ENCODE measurements around the gene TSLP. TPM values are rescaled to one million over a fixed set of nuclear protein-coding genes. Genes with fewer than 3 reads are reported as not detected.

Gene TSLP
- total and polyA plus RNA-seq, 2 of the 4 experiments (the other 2 are of a cell fraction) = 0.54 to 1.6 TPM

GRCh38 chr5:111116550-111116949 is 45.0 kb downstream of the TSLP start:
- Histone ChIP-seq H3K27me3 (ENCODE audit: control insufficient read depth, insufficient read depth, low read length) (no peaks in the 10 kb centered on the region), H3K4me3 (ENCODE audit: insufficient read depth, low read depth, low read length) (no peak overlapping the region), H3K23ac (ENCODE audit: low read depth, low read length) (no peak overlapping the region), H2AK9ac (replicated peaks; ENCODE audit: low read depth, low read length, poor library complexity) (no peak overlapping the region), H3K56ac (ENCODE audit: extremely low read depth, insufficient read depth, low read length) (no peak overlapping the region), H2BK5ac (ENCODE audit: low read depth, low read length, poor library complexity, severe bottlenecking) (no peak overlapping the region), H4K20me1 (ENCODE audit: insufficient read depth, low read length) (no peaks in the 10 kb centered on the region; the same call in 1 of the 2 replicates), H4K8ac (ENCODE audit: low read depth in 2 of 2, low read length in 2 of 2) (no peak overlapping the region), H3K18ac (ENCODE audit: low read depth, low read length) (no peak overlapping the region), H3K79me1 (ENCODE audit: low read depth in 1 of 2, low read length in 2 of 2) (peaks cover 7 to 17% of the 10 kb centered on the region in 2 experiments), H2BK15ac (ENCODE audit: low read depth, low read length) (no peak overlapping the region), H3K9me1 (ENCODE audit: insufficient read depth, low read length) (no peaks in the 10 kb centered on the region), H4K91ac (ENCODE audit: insufficient read depth, low read depth, low read length) (no peak overlapping the region), H3K9me3 (ENCODE audit: control insufficient read depth, insufficient read depth, low read length) (no peaks in the 10 kb centered on the region), H2BK20ac (ENCODE audit: low read depth, low read length) (no peak overlapping the region), H3K9ac (ENCODE audit: low read depth, low read length) (no peak overlapping the region), H3K36me3 (ENCODE audit: control insufficient read depth, insufficient read depth, low read length) (peaks cover 23% of the 10 kb centered on the region), H2BK120ac (ENCODE audit: low read depth, low read length) (no peak overlapping the region), H3K4me2 (ENCODE audit: low read depth, low read length) (no peak overlapping the region), H3K4ac (ENCODE audit: low read depth, low read length) (no peak overlapping the region), H3K27ac (ENCODE audit: insufficient read depth, low read length) (no peak overlapping the region), H3K4me1 (ENCODE audit: control insufficient read depth, insufficient read depth, low read length) (peaks cover 1% of the 10 kb centered on the region; the same call in 1 of the 2 replicates), H2AFZ (replicated peaks; ENCODE audit: low read length, poor library complexity) (no peak overlapping the region), H3K14ac (replicated peaks; ENCODE audit: low read depth, low read length) (no peak overlapping the region), H2AK5ac (ENCODE audit: low read depth, low read length) (no peak overlapping the region), H4K5ac (ENCODE audit: low read depth, low read length) (no peak overlapping the region)
- DNase-seq (peak; percentile 11), ATAC-seq (ENCODE audit: low read depth) (no peak)
- dilution Hi-C loops (cut with HindIII; ENCODE audit: low sequenced_read_pairs, unreplicated experiment) (no loop called here), intact Hi-C loops (cut with micrococcal nuclease) (no loop called here), in situ Hi-C loops (cut with MboI; ENCODE audit: low sequenced_read_pairs) (no loop called here)
- TF ChIP-seq CEBPB (IDR thresholded peaks at IDR 0.05; ENCODE audit: low read depth, low read length) = no peak
- TF ChIP-seq POLR2A (IDR thresholded peaks at IDR 0.05; ENCODE audit: low read depth, low read length) = no peak
- TF ChIP-seq ELK1 (IDR thresholded peaks at IDR 0.05; ENCODE audit: borderline replicate concordance, low read depth, low read length) = no peak
- TF ChIP-seq BHLHE40 (IDR thresholded peaks at IDR 0.05; ENCODE audit: low read depth, low read length) = no peak
- TF ChIP-seq USF2 (IDR thresholded peaks at IDR 0.05; ENCODE audit: low read depth, low read length) = no peak
- TF ChIP-seq FOS (IDR thresholded peaks at IDR 0.05; ENCODE audit: low read depth, low read length) = no peak
- no peak for TF ChIP-seq RCOR1 (IDR thresholded peaks at IDR 0.05; ENCODE audit: insufficient replicate concordance, low read length)
- no peak for TF ChIP-seq RAD21 (IDR thresholded peaks at IDR 0.05; ENCODE audit: low read length)
- TF ChIP-seq RFX5 (IDR thresholded peaks at IDR 0.05; ENCODE audit: low read depth, low read length) = no peak
- no TSS peak for BruUV-seq (replicated peaks)
- CTCF ChIA-PET = interaction anchor here (1.5 kb wide), 1 partner anchor 14 kb away, joined by 3 read pairs; no protein-coding TSS in a partner anchor
- no CpG with 5 or more reads among the region's 1 CpG for WGBS, 2 experiments (ENCODE audit: extremely low coverage in 2 of 2, insufficient read length in 1 of 2)
- POLR2A ChIA-PET (ENCODE audit: unreplicated experiment) = interaction anchor here (0.6 kb wide), 1 partner anchor 320 kb away, joined by 5 read pairs; no protein-coding TSS in a partner anchor
